ENCODE data around the gene PHF21B. TPM values are rescaled to one million over a fixed set of nuclear protein-coding genes. Genes with fewer than 3 reads are reported as not detected.

PHF21B gene
- total and polyA plus RNA-seq, 8 donors = 0.24 to 1.4 (median 1.1) TPM; not detected in 1

GRCh38 chr22:44881624-44882023 is 128.2 kb downstream of the PHF21B start:
- ATAC-seq = no peak
- no peak for TF ChIP-seq CTCF (IDR thresholded peaks at IDR 0.05)

GRCh38 chr22:44880610-44881290 is 129.1 kb downstream of the PHF21B start:
- H3K9me3 ChIP-seq = peaks cover 0 to 16% of the 10 kb centered on the region in 2 donors
- no peak for TF ChIP-seq CTCF (IDR thresholded peaks at IDR 0.05)
- no peaks in the 10 kb centered on the region for H3K4me1 ChIP-seq
- H3K36me3 ChIP-seq = no peaks in the 10 kb centered on the region
- ATAC-seq (no peak), DNase-seq (no peak)
- no peak overlapping the region for H3K27ac ChIP-seq
- H3K27me3 ChIP-seq = no peaks in the 10 kb centered on the region
- intact Hi-C loops (cut with DNase I) = no loop called here
- H3K4me3 ChIP-seq = no peak overlapping the region

More at GRCh38 chr22:44881624-44882023, 128.2 kb downstream of the PHF21B start:
- DNase-seq = no peak
- Histone ChIP-seq H3K27me3 (no peaks in the 10 kb centered on the region), H3K27ac (no peak overlapping the region), H3K4me3 (no peak overlapping the region), H3K36me3 (no peaks in the 10 kb centered on the region), H3K4me1 (no peaks in the 10 kb centered on the region), H3K9me3 (peaks cover 0 to 14% of the 10 kb centered on the region in 2 donors)
- intact Hi-C loops (cut with DNase I) = no loop called here

GRCh38 chr22:44879301-44879680 is 130.5 kb downstream of the PHF21B start:
- H3K4me3 ChIP-seq = no peak overlapping the region
- DNase-seq (no peak), ATAC-seq (no peak)
- no peaks in the 10 kb centered on the region for H3K27me3 ChIP-seq
- intact Hi-C loops (cut with DNase I) = no loop called here
- H3K9me3 ChIP-seq = peaks cover 0 to 16% of the 10 kb centered on the region in 2 donors
- H3K4me1 ChIP-seq = no peaks in the 10 kb centered on the region
- H3K27ac ChIP-seq = no peak overlapping the region
- no peaks in the 10 kb centered on the region for H3K36me3 ChIP-seq
- TF ChIP-seq CTCF (IDR thresholded peaks at IDR 0.05) = no peak

GRCh38 chr22:44878483-44879300 is 131.1 kb downstream of the PHF21B start:
- Histone ChIP-seq H3K27me3 (no peaks in the 10 kb centered on the region), H3K4me1 (no peaks in the 10 kb centered on the region), H3K27ac (no peak overlapping the region), H3K4me3 (no peak overlapping the region), H3K9me3 (peaks cover 0 to 16% of the 10 kb centered on the region in 2 donors), H3K36me3 (no peaks in the 10 kb centered on the region)
- intact Hi-C loops (cut with DNase I) = no loop called here
- no peak for ATAC-seq
- DNase-seq = no peak
- no peak for TF ChIP-seq CTCF (IDR thresholded peaks at IDR 0.05)

GRCh38 chr22:44876921-44877320 is 132.9 kb downstream of the PHF21B start:
- no peaks in the 10 kb centered on the region for H3K36me3 ChIP-seq
- no peak for TF ChIP-seq CTCF (IDR thresholded peaks at IDR 0.05)
- intact Hi-C loops (cut with DNase I) = no loop called here

More at GRCh38 chr22:44876921-44877320, 132.9 kb downstream of the PHF21B start:
- ATAC-seq (no peak), DNase-seq (no peak)
- H3K9me3 ChIP-seq = peaks cover 0 to 19% of the 10 kb centered on the region in 2 donors
- no peak overlapping the region for H3K4me3 ChIP-seq
- H3K27me3 ChIP-seq = no peaks in the 10 kb centered on the region
- H3K27ac ChIP-seq = no peak overlapping the region
- no peaks in the 10 kb centered on the region for H3K4me1 ChIP-seq
